ENCODE measurements around the gene NUTM2F.

GRCh38 chr9:94270009-94270408 is 58.4 kb downstream of the NUTM2F start:
- no peak for TF ChIP-seq CTCF (IDR thresholded peaks at IDR 0.05)
- no peak for TF ChIP-seq POLR2A (IDR thresholded peaks at IDR 0.05)
